GM19463 (cell line): Measurements from ENCODE around the gene TOX2.

Experiments
- ATAC-seq: cut with Tn5 transposase; IDR thresholded peaks from one replicate; pipeline ENCODE4 v1.9.1; 2021; ENCODE audit warnings: mild to moderate bottlenecking, moderate library complexity; ENCODE audit not compliant: unreplicated experiment

The TOX2 gene

DNA sequence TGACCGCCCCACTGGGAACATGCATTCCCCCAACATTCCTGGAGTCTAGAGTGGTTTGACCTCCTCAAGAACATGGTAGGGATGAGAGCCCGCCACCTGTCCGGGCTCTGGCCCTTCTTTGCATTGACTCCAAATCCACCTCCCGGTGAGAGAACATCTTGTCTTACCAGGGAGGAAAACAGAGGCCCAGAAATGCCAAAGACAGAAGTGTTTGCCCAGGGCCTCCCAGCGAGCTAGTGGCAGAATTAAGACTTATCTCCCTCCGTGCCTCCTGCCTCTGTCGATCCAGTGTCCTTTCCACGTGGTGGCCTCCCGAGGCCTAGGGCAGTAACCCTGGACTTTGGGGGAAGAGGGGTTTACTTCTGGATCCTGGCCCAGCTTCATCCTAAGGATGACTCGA lies 137.5 kb downstream of the TOX2 start:
- ATAC-seq: no peak

DNA sequence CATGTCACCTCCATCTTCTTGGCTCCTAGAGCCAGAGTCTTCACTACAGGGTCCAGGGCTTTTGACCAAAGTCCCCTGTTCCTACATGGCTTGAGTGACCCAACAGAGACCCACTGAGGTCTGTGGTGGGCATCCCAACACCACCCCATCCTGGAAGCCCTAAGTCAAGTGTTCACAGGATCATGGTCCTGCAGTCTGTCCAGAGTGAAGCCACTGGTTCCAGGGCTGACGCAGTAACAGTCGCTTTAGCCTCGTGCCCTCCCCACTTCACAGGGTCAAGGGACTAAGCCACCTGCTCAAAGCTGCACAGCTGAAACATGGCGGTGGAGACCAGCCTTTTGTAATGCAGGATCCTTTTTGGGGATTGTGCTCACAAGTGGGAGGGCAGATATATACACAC lies 138.4 kb downstream of the TOX2 start:
- no peak for ATAC-seq

DNA sequence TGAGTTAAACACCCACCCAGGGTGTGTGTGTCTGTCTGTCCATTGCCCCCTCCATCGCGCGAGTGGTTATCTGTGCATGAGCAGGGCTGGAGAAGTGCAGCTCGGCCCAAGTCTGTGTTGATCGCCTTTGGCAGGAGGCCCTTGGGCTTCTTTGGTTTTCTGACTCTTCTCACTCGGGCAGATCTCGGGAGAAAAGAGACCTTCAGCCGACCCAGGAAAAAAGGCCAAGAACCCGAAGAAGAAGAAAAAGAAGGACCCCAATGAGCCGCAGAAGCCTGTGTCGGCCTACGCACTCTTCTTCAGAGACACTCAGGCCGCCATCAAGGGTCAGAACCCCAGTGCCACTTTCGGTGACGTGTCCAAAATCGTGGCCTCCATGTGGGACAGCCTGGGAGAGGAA lies 139.5 kb downstream of the TOX2 start:
- no peak for ATAC-seq

DNA sequence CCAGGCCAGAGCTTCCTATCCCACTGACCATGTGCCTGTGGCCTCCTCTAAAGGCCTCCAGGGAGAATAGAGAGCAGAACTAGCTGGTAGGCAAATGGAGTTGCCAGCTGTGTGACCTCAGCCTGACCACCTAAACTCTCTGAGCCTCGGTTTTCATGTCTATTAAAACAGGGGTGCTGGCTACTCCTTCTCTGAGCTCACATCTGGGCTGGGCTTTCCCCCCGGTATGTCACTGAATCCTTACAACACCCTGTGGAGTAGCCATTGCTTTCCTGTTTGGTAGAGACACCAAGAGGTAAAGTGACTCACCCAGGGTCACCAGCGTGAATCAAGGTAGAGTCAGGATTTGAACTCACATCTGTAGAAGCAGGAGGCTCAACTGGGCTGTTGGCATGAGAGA lies 140.2 kb downstream of the TOX2 start:
- ATAC-seq: no peak

DNA sequence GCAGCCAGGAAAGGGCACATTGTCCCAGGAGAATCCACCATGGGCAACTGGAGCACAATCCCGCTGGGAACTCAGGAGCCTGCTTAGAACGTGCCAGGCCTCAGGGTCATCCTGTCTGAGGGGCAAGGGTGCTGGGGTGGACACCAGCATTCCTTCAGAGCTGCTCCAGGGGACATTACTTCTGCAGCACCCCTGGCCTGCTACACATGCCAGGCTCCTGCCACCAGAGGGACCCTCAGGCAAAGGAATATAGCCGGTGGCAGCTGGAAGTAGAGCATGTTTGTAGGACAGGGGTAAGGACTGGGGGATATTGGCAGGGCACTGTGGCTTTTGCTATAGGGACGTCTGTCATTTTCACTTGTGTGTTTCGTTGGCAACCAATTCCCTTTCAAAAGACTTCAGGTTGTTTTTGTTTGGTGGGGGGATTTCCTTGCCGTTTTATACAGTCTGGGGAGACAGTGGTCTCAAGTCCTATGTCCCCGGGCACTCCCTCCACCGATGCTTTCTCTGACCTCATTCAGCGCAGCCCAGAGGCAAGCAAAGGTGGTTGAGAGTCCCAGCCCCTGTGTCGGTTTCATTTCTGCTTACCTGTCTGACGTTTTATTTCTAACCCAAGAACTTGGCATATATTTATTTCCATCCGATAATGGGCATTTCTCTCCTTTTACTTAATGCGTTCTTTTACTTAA lies 141.5 kb downstream of the TOX2 start:
- ATAC-seq: no peak

DNA sequence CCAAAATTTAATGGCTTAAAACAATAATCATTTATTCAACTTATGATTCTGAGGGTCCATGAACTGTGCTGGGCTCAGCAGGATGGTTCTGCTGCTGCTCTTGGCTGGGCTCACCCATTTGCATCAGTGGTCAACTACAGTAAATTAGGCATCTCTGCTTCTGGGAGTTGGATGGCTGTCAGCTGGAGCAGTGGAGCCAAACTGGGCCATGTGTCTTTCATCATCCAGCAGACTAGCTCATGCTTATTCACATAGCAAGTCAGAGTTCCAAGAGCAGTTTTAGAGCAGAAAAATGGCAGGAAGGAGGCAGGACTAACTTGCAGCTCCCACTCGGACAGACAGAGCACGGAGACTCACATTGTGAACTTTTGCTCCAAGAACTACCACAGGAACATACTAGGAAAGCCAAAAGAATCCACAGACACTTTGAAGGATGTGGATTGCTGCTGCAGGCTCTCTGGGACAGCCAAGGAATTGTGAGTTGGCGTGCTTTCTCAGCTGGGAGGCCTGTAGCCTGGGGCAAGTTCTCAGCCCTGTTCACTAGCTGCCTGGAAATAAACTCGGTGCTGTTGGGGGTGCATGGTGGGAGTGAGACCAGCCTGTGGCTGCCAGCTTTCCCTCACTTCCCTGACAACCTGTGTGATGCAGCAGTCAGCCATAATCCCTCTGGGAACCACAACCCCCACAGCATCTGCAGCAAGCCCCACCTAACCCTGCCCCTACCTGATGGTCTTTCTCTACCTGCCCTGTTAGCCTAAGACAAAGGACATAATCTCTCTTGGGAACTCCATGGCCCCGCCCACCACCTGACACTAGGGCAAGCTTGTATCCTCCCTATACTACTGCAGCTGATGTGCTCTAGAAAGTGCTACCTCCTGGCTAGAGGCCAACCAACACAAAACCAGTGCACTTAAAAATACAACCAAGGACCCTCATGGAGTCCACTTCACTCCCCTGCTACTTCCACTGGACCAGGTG lies 143.3 kb downstream of the TOX2 start:
- ATAC-seq: no peak

DNA sequence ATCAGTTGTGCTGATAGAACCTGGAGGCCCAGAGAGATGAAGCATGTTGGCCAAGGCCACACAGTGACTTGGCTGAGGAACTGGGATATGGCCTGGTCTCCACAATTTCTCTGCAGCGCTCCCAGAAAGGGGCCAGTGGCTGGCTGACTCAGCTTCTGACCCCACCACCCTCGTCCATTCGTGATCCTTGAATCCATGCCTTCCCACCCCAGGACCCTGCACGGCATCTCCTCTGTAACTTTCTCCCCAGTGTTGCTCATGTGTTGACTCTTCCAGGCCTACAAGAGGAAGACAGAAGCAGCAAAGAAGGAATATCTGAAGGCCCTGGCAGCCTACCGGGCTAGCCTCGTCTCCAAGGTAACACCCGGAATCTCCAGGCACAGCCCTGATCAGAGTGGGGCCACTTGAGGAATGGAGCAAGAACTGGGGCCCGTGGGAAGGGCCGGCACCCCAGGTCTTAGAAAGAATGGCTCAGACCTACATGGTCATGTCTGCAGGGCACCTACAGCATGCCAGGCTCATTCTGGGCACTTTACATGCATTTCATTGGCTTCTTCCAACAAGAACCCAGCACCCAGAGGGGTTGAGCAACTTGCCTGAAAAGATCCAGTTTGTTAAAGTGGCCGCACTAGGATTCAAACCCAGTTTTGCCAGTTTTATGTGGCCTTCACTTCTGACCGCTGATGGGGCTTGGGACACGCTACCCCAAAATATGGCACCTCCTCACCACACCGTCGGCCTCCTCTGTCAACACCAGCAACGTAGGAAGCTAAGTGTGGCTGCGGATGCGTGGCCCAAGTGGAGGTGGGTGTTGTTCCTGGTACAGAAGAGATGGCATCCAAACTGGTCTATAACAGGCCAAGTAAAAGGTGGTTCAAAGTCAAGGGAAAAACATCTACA lies 150.1 kb downstream of the TOX2 start:
- ATAC-seq: no peak

DNA sequence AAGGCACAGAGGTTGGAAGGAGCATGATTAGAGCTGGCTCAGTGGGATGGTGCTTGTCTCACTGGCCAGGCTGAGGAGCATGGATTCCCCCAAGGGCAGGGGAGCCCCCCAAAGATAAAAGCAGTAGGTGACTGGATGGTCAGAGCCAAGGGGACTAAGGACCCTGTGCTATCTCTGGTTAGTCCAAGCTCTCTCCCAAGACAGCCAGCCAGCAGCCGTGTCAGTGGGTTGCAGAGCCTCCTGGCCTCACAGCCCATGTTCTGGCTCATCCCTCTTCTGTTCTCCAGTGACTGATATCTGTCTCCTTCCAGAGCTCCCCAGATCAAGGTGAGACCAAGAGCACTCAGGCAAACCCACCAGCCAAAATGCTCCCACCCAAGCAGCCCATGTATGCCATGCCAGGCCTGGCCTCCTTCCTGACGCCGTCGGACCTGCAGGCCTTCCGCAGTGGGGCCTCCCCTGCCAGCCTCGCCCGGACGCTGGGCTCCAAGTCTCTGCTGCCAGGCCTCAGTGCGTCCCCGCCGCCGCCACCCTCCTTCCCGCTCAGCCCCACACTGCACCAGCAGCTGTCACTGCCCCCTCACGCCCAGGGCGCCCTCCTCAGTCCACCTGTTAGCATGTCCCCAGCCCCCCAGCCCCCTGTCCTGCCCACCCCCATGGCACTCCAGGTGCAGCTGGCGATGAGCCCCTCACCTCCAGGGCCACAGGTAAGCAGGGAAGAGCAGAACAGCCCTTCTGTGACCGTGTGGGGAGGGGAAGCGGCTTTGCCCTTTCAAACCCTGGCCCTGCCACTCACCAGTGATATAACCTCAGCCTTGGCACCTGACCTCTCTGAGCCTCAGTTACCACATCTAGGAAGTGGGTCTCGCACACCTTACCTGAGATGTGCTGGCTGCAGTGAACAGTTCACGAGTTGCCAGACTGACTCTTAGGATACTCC lies 151.0 kb downstream of the TOX2 start:
- no peak for ATAC-seq

DNA sequence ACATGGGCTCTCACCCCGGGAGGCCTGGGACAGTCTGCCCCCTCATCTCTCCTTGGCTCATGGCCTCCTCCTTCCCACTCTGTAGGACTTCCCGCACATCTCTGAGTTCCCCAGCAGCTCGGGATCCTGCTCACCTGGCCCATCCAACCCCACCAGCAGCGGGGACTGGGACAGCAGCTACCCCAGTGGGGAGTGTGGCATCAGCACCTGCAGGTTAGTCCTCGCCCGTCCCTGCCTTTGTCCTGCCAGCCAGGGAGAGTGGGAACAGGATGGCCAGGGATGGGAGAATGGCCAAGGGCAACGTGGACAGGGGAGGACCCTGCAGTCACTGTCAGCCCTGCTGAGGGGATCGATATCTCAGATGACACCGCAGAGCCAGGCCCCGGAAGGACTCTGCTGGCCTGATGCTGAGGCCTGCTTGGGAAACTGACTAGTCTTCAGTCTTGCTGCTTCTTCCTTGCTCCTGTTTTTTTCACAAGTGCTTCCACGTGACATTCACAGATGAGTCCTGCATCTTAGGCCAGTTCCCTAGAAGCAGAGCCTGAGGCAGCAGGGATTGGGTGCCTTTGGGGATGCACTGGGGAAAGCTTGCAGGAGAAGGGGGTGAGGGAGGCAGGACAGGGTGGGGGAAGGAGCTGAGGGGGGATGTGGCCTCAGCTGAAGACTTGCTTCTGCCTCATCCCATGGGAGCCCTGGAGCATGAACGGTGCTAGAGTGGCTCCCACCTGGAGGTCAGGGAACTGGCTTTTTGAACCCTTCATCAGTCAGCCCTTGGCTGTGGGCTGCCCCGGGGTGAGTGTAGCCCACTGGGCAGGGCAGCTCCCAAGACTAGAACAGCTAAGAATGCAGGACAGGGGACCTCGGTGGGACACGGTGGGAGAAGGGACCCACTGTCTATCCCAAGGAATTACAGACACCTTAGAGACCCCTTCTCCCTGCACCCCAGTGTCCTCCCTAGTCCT lies 152.3 kb downstream of the TOX2 start:
- no peak for ATAC-seq

DNA sequence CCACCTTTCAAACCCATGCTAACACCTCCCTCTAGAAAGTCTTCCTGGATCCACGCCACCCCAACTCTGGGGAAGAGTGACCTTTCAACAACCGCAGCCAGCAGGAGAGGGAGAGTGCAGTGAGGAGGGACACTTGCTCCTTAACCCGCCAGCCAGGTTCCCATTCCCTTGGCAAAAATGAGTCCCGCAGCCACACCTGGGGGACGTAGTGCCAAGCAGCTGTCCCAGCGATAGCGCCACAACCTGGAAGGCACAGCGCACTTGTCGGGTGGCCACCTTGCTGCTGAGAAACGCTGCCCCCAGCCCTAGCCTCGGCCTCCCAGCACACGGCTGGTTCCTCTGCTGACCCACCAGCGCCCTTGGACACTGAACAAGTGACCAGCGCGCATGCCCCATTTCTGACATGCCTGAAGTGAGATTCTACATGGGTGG lies 153.0 kb downstream of the TOX2 start:
- ATAC-seq: no peak

DNA sequence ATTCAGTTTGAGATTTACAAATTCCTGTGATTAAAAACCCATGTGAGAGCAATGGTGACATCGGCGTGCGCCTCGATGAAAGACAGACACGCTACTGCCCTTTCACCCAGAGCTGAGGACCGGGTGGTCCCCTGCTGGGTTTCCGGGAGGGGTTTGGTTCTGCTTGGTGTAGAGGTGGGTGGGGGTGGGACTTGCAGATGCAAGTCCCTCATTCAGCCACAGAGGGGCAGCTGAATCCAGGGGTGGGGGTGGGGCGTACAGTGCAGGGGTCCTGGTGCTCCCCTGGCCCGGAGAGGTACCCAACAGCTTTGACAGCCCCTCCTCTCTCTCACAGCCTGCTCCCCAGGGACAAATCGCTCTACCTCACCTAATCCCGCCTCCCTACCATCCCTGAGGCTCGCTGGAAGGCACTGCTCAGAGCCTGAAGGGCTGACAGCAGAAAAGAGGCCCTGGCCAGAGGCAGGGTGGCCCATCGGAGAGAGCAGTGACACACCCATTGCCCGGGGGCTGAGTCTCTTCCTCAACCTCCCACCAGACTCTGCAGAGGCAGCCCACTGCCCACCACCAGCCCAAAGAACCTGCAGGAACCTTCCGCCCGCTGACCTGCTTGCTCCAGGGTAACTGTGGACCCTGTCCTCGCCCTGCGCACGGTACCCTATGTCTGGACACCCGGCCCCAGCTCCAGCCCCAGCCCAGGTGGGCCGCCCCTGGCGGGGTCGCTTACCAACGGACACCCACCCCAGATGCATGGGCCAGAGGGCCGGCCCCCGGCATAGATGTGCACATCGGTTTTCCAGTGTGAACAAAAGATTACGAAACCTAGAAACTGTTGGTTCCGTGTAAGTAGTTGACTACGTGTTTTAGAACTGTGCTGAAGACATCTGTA lies 153.9 kb downstream of the TOX2 start:
- ATAC-seq: no peak

DNA sequence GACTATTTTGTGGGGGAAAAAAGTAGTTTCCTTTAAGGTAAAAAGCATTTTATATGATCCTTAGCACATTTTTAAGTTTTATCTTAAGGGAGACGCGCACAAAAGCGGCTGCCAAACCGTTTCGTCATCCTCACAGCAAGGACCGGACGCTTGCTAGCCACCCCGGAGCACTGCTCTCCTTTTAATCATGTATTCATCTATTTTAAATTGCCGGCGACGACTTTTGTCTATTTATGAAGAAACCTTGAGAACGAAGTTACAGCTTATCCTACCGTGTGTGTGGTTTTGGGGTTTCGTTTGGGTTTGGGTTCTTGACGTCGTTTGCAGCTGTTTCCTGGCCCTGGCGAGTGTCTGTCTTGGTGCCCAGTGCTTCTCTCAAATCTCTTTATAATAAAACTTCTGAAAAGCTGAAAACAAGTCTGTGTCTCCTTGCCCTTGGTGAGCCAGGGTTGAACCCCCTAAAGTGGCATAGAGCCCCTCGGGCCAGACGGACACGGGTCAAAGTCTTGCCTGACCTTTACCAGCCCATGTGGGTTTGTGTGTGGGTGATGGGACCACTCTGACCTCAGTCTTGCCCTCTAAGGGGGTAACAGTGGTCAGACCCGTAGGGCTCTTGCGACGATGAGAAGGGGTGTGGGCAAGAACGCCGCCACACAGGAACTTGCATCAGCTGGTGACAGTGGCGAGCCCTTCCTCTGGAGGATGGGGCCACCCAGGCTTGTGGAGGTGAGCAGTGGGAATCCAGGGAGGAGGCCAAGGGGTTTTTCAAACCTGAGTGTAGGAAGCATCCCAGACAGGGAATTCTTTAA lies 154.8 kb downstream of the TOX2 start:
- peak; percentile 54 for ATAC-seq

DNA sequence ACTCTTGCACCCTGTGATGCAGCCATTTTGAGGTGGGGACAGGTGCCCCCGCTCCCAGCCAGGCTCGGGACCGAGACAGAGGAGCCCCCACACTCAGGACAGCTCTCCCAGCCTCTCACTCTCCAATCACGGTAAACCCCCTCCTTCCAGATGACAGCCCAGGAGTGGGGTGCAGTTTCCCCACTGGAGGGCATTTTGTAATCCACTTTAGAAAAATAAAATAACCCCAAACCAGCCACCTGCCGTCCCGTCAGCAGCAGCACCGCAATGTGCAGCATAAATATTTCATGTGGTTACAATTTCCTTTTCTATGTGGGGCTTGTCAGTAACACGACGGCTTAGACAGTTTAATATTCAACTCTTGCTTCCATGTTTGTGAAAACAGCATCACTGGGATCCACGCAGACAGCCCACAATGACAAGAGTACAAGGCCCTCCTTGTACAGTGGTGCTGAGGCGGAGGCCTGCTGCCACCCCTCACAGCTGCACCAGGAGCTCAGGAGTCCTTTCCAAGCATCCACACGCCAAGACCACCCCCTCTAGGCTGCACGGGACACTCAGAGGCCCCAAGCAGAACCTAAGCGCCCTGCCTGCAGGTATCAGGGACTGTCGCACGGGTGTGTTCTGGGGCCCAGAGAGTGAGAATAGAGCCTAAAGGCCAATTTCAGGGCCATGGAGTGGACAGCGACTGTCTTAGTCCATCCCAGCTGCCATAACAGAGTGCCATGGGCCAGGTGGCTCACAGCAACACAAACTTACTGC lies 155.7 kb downstream of the TOX2 start:
- no peak for ATAC-seq

DNA sequence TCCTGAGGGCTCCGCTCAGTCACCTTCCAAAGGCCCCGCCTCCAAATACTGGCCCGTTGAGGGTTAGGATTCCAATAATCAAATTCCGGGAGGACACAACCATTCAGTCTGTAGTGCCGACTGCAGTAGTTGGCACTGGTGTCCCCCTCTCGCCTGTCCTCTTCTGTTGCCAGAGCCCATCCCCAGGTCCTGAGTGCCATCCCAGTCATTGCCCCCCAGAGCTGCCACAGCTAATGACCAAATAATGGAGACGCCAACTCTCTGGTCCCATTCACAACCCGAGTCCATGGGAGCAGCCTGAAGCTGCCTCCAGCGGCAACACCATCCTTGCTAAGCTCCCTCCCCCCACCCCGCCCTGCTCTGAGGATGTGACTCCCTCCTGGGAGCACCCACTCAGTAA lies 156.4 kb downstream of the TOX2 start:
- ATAC-seq: no peak

DNA sequence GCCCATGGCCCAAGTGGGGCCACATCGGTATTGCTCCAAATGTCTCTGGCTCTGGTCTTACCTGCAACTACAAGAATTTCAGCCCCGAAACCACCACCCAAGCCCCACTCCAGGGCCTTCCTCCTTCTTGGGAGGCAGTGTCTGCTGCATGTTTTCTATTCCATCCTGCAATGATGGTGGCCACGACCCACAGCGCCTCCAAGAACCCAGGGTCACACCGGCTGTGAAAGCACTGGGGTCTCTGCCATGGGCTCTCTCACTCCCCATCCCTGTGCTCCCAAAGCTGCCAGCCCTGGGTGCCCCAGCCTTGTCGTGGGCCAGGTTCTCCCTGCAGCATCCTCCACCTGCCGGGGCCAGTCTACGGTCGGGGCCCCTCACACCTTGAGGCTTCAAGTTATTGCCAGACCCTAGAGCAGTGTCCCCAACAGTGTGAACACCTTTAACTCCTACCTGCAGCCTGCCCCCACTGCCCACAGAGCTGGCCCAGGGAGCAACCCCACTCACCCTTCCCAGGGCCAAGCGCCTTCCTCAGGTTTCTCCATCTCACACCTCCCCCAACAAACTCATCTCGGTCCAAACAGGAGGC lies 157.0 kb downstream of the TOX2 start:
- no peak for ATAC-seq

DNA sequence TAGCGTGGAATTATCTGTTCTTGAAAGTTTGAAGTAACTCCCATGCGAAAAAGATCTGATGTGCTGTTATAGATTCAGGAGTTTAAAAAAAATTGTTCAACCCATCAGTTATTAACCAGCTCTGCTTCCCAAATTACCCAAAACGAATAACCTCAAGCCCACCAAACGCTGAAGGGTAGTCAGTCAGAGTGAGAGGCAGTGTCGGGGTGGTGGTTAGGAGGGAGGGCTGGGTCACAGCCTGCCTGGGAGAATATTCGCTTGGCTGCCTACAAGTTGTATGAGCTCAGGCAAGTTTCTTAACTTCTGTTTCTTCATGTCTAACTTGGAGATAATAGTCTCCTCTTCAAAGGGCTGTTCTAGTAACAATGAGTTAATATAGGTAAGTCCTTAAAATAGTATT lies 157.7 kb downstream of the TOX2 start:
- peak; percentile 43 for ATAC-seq
